GM21825 (cell line): Measurements from ENCODE around the gene A2M.

Source experiments
- ATAC-seq: cut with Tn5 transposase; IDR thresholded peaks from one replicate; pipeline ENCODE4 v1.9.1; 2021; ENCODE audit warnings: mild to moderate bottlenecking, moderate library complexity; ENCODE audit not compliant: unreplicated experiment

A2M gene

GRCh38 chr12:9122091-9122609, 6.4 kb upstream of the A2M start:
- ATAC-seq, result no peak

DNA sequence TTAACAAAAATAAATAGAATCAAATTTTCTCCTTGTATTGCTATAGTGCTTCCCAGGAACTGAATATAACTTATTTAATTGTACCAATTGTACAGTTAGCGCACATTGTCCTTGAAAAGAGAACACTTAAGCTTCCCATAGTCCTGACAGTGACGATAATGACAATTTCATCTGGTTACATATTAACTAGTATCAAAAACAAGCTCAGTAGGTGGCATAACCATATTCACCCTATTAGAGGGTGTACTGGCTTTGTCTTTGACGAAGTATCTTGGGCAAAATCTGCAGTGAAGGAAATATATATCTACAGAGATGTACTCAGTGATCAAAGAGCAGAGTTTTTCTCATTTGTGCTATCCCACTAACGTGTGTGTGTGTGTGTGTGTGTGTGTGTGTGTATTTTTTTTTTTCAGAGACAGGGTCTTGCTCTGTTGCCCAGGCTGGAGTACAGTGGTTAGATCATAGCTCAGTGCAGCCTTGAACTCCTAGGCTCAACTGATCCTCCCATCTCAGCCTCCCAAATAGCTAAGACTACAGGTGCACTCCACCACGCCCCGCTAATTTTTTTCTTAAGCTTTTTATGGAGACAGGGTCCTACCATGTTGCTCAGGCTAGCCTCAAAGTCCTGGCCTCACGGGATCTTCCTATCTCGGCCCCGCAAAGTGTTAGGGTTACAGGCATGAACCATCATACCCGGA, 4.9 kb upstream of the A2M start:
- ATAC-seq, result no peak

GRCh38 chr12:9118158-9118557, 2.4 kb upstream of the A2M start:
- ATAC-seq, result peak; percentile 64

DNA sequence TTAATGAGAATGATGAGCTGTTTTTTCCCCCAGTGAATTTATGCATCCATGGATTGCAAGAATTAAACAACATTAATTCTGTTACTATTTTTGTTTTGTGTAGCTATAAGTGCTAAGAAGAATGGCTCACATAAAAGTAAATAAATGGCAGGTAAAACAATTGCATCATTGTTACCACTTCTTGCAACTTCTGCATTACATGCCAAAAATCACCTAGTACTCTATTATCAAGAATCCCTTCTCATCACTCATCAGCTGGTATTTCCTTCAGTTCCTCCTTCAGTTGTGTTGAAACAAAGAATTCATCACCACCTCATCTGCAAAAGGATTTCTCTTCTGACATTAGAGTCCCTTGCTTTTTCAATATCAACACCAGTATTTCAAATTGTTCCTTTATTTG, 773 bp downstream of the A2M start:
- no peak for ATAC-seq

- ATAC-seq, result no peak
Measured at GRCh38 chr12:9113987-9114309, 1.8 kb downstream of the A2M start.

GRCh38 chr12:9113296-9113986, 2.3 kb downstream of the A2M start:
- ATAC-seq, result no peak

- no peak for ATAC-seq
Measured at GRCh38 chr12:9112076-9112853, 3.5 kb downstream of the A2M start.

DNA sequence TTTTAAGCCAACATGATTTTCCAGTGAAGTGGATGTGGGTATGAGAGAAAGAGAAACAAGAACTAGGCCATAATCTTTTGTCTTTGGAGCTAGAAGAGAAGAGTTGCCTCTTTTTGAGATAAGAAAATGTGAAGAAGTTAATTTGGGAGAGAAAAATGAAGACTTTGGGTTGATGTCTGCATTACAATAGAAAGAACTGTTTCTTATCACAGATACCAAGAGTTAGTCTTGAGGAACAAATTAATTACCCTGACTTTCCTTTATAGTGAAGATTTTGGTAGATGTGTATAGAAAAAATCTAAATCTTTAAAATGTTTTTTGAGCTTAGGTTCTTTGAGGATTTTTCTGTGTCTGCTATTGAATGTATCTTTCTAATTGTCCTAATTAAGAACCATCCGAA, 4.2 kb downstream of the A2M start:
- ATAC-seq, result no peak

- no peak for ATAC-seq
Measured at GRCh38 chr12:9109737-9110491, 5.8 kb downstream of the A2M start.

DNA sequence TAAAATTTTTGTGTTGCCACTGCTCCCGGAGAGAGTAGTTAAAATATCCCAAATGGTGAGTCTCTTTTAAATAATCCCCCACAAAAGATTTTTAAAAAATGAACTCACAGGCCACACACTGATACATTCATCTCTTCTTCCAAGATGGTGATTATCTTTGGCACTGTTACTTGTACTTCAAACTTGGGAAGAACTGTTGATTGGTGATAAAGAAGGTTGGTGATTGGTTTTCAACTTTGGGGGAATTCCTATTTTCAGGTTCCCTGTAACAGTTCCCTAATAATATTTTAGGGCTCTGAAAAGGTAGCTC, 6.6 kb downstream of the A2M start:
- no peak for ATAC-seq

- ATAC-seq, result no peak
Measured at GRCh38 chr12:9108504-9109212, 7.1 kb downstream of the A2M start.

- ATAC-seq, result no peak
Measured at GRCh38 chr12:9107542-9107873, 8.2 kb downstream of the A2M start.

GRCh38 chr12:9106610-9107541, 8.8 kb downstream of the A2M start:
- ATAC-seq, result no peak

DNA sequence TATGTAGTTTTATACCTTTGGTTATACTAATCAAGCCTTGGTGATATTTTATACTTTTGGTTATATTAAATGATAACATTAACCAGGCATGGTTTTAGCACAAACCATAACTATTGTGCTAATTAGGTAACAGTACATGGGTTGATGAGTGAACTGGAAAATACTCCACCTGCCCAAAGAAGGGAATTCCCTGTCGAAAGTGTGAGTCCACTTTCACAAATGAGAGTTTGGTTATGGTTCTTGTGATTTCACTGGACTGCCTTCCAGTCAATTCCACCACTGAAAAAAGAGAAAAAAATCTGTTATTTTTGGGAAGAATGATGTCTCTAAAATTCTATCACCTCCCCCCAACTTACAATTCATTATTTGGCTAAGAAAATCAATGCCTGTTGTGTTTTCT, 9.7 kb downstream of the A2M start:
- no peak for ATAC-seq

- ATAC-seq, result no peak
Measured at GRCh38 chr12:9104767-9105423, 10.8 kb downstream of the A2M start.

GRCh38 chr12:9104087-9104486, 11.6 kb downstream of the A2M start:
- ATAC-seq, result no peak

- ATAC-seq, result no peak
Measured at GRCh38 chr12:9103050-9103849, 12.5 kb downstream of the A2M start.

DNA sequence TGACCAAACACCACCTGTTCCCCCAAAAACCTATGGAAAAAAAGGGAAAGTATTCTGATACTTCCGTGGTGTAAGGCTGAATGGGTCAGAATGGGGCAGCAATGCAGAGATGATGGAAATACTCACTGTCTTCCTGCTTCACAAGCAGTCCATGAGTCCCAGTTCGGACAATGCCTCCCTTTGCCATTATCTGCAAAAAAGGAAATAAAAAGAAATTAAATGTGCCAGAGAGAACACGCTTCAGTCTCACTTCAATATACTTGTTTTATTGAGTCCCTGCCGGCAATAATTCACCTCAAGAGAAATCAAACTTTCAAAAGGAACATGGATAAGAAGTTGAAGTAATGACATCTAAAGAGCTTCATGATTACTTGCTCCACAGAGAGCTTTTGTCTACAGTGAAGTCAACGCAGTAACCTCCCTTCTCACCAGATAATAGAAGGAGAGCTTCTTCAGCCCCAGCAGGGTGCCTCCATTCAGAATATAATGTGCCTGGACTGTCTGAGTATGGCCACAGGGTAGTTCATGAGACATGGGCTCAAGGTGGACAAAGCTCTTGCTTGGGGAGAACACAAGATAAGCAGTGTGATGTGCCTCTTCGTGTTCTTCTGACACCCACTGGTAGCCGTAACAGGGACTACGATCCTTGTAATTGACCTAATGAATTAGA, 14.6 kb downstream of the A2M start:
- ATAC-seq, result no peak
